PC-3 (cell line): ENCODE measurements around the gene MAP3K8.

ENCODE experiments used
- EZH2 ChIP-seq: fragments of 300-600 bp; sonication (generic); IDR thresholded peaks from one replicate; pipeline ENCODE4 v1.6.1; 2017; ENCODE audit warnings: antibody characterized with exemption, mild to moderate bottlenecking, low read length; ENCODE audit not compliant: unreplicated experiment
- TF ChIP-seq, protein P1 (sequence below): fragments of 300-600 bp; sonication (generic); conservative IDR thresholded peaks from 2 replicates; pipeline ENCODE4 v1.5.1; 2017; ENCODE audit warnings: antibody characterized with exemption, low read depth, mild to moderate bottlenecking, low read length

DNA sequence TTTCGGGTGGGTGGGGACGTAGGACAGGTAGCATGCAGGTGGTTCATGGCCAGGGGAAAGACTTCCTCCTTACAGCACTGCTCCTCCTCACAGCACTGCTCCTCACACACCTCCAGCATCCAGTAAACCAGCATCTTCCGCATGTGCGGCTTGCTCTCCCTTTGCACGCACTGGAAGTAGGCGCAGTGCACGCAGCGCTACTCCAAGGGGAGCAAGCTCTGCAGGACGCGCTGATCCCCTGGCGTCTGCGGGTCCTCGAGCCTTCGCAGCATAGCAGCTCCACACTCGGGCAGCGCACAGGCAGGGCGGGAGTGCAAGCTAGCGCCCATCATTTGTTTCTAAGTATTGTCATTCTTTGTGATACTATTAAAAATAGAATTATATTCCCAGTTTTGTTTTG lies 30.5 kb upstream of the MAP3K8 start:
- TF ChIP-seq, protein P1, sequence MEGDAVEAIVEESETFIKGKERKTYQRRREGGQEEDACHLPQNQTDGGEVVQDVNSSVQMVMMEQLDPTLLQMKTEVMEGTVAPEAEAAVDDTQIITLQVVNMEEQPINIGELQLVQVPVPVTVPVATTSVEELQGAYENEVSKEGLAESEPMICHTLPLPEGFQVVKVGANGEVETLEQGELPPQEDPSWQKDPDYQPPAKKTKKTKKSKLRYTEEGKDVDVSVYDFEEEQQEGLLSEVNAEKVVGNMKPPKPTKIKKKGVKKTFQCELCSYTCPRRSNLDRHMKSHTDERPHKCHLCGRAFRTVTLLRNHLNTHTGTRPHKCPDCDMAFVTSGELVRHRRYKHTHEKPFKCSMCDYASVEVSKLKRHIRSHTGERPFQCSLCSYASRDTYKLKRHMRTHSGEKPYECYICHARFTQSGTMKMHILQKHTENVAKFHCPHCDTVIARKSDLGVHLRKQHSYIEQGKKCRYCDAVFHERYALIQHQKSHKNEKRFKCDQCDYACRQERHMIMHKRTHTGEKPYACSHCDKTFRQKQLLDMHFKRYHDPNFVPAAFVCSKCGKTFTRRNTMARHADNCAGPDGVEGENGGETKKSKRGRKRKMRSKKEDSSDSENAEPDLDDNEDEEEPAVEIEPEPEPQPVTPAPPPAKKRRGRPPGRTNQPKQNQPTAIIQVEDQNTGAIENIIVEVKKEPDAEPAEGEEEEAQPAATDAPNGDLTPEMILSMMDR = no peak
- TF ChIP-seq EZH2 = no peak
